ENCODE results near the gene HSPA1L. TPM values are rescaled to one million over a fixed set of nuclear protein-coding genes. Genes with fewer than 3 reads are reported as not detected.
A peak's percentile ranks its signal among the peaks of the same experiment; 100 is the strongest.

The HSPA1L gene
- total and polyA plus RNA-seq, 2 donors (not counting 1 experiment from before 2014, with no cell fraction given) = 0.81 to 2.0 TPM

DNA sequence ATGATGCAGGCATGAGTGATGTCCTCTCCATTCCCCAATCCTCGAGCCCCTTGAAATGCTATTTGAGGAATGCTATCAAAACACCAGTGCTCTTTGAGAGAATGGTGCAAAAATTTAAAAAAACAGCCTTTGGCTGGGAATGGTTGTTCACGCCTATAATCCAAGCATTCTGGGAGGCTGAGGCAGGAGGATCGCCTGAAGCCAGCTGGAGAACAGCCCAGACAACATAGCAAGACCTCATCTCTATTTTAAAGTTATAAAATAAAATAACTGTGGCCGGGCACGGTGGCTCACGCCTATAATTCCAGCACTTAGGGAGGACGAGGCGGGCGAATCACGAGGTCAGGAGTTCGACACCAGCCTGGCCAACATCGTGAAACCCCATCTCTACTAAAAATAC lies 15.3 kb downstream of the HSPA1L start:
- Mint-ChIP-seq H3K27ac (no peak overlapping the region), H3K4me3 (no peak overlapping the region), H3K4me1 (peaks cover 28% of the 10 kb centered on the region), H3K27me3 (no peaks in the 10 kb centered on the region), H3K9me3 (ENCODE audit: insufficient read depth) (no peaks in the 10 kb centered on the region)
- intact Hi-C loops (cut with micrococcal nuclease) = loop anchor here (5.0 kb wide), 2 partner anchors 63 to 132 kb away; partner anchors contain the start of genes CSNK2B, LY6G5B and NEU1
- H3K27ac ChIP-seq (ENCODE audit: low read length in 2 of 2) = peak overlapping the region in 1 of 2 donors; percentile 23
- TF ChIP-seq EZH2 (IDR thresholded peaks at IDR 0.05; ENCODE audit: borderline replicate concordance, insufficient read depth, low read depth, low read length, poor library complexity, severe bottlenecking) = no peak
- TF ChIP-seq, protein P1, sequence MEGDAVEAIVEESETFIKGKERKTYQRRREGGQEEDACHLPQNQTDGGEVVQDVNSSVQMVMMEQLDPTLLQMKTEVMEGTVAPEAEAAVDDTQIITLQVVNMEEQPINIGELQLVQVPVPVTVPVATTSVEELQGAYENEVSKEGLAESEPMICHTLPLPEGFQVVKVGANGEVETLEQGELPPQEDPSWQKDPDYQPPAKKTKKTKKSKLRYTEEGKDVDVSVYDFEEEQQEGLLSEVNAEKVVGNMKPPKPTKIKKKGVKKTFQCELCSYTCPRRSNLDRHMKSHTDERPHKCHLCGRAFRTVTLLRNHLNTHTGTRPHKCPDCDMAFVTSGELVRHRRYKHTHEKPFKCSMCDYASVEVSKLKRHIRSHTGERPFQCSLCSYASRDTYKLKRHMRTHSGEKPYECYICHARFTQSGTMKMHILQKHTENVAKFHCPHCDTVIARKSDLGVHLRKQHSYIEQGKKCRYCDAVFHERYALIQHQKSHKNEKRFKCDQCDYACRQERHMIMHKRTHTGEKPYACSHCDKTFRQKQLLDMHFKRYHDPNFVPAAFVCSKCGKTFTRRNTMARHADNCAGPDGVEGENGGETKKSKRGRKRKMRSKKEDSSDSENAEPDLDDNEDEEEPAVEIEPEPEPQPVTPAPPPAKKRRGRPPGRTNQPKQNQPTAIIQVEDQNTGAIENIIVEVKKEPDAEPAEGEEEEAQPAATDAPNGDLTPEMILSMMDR (IDR thresholded peaks at IDR 0.05) = no peak
- H3K36me3 ChIP-seq (replicated peaks in 1 of 2; ENCODE audit: control extremely low read depth in 1 of 2, control insufficient read depth in 1 of 2, extremely low read depth in 1 of 2, insufficient read depth in 2 of 2, low read length in 1 of 2) = peaks cover 0 to 16% of the 10 kb centered on the region in 2 experiments
- WGBS (ENCODE audit: insufficient coverage) = 97% methylated on average over 6 of the region's 12 CpGs
- H3K79me2 ChIP-seq (ENCODE audit: control insufficient read depth, insufficient read depth, low read length) = peaks cover 15% of the 10 kb centered on the region
- ChIA-PET CTCF (interaction anchor here (0.8 to 1.2 kb wide), 3 partner anchors 14 to 70 kb away, joined by 3 to 4 read pairs (median 3); no protein-coding TSS in a partner anchor), POLR2A (interaction anchor here (1.5 kb wide), 1 partner anchor 60 kb away, joined by 4 read pairs; the partner anchor contains the start of gene MSH5)
- H2AFZ ChIP-seq (ENCODE audit: insufficient read depth, low read depth, low read length, poor library complexity, severe bottlenecking) = no peak overlapping the region
- no peaks in the 10 kb centered on the region for H4K20me1 ChIP-seq (ENCODE audit: control insufficient read depth, insufficient read depth, low read length, poor library complexity, severe bottlenecking)
- H3K27me3 ChIP-seq (replicated peaks in 1 of 4; ENCODE audit: control extremely low read depth in 1 of 4, control insufficient read depth in 3 of 4, insufficient read depth in 4 of 4, low read length in 3 of 4) = no peaks in the 10 kb centered on the region
- no peak overlapping the region for H3K4me2 ChIP-seq (replicated peaks; ENCODE audit: low read depth, low read length, poor library complexity, severe bottlenecking)
- ATAC-seq (ENCODE audit: low read depth) (no peak), DNase-seq (no peak)
- H3K4me3 ChIP-seq (ENCODE audit: control extremely low read depth in 1 of 5, extremely low read depth in 1 of 5, insufficient read depth in 1 of 5, low read depth in 2 of 5, low read length in 4 of 5) = no peak overlapping the region
- peaks cover 27 to 32% of the 10 kb centered on the region in 2 donors for H3K4me1 ChIP-seq (ENCODE audit: control insufficient read depth in 2 of 2, insufficient read depth in 2 of 2, low read length in 2 of 2)
- H3K9ac ChIP-seq (ENCODE audit: low read length) = no peak overlapping the region
- H3K9me3 ChIP-seq (ENCODE audit: control extremely low read depth in 1 of 3, control insufficient read depth in 2 of 3, insufficient read depth in 1 of 3, low read length in 2 of 3) = no peaks in the 10 kb centered on the region

DNA sequence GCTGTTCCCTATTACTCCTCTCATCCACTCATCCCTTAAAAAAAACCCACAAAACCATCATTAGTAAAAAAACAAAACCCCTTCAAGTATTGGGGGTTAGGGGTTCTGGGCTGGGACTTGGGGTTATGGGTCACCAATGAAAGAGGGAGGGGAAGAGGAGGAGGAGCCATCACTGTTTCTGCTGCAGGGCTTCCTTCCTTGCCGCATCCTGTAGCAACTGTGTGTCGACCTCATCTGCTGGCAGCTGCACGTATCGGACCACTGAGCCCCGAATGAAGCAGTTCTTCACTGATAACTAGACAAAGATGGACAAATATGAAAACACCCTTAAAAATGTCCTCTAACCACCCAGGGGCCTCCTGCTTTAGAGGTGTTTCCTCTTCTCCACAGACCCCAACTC lies 17.5 kb downstream of the HSPA1L start:
- H3K4me2 ChIP-seq (replicated peaks; ENCODE audit: low read depth, low read length, poor library complexity, severe bottlenecking) = peak overlapping the region; percentile 64
- peak overlapping the region; percentile 87 for H3K27ac Mint-ChIP-seq
- POLR2A ChIA-PET = interaction anchor here (0.7 to 3.5 kb wide), 2 partner anchors 9 to 491 kb away, joined by 3 to 38 read pairs; partner anchors contain the start of gene LSM2
- H2AFZ ChIP-seq (ENCODE audit: insufficient read depth, low read depth, low read length, poor library complexity, severe bottlenecking) = peak overlapping the region; percentile 59
- no peaks in the 10 kb centered on the region for H3K9me3 Mint-ChIP-seq (ENCODE audit: insufficient read depth)
- CTCF ChIA-PET = interaction anchor here (1.4 to 2.8 kb wide), 2 partner anchors 8 to 59 kb away, joined by 3 to 20 read pairs; partner anchors contain the start of genes LSM2 and MSH5
- H3K4me1 Mint-ChIP-seq = peaks cover 44% of the 10 kb centered on the region
- H3K27me3 ChIP-seq (replicated peaks in 1 of 4; ENCODE audit: control extremely low read depth in 1 of 4, control insufficient read depth in 3 of 4, insufficient read depth in 4 of 4, low read length in 3 of 4) = no peaks in the 10 kb centered on the region
- no peaks in the 10 kb centered on the region for H3K9me3 ChIP-seq (ENCODE audit: control extremely low read depth in 1 of 3, control insufficient read depth in 2 of 3, insufficient read depth in 1 of 3, low read length in 2 of 3)
- WGBS (ENCODE audit: insufficient coverage) = 2% methylated on average over 5 of the region's 5 CpGs
- peak; percentile 68 for DNase-seq
- H3K4me1 ChIP-seq (ENCODE audit: control insufficient read depth in 2 of 2, insufficient read depth in 2 of 2, low read length in 2 of 2) = peaks cover 40 to 47% of the 10 kb centered on the region in 2 donors
- no peak overlapping the region for H3K4me3 ChIP-seq (ENCODE audit: control extremely low read depth in 1 of 5, extremely low read depth in 1 of 5, insufficient read depth in 1 of 5, low read depth in 2 of 5, low read length in 4 of 5)
- H4K20me1 ChIP-seq (ENCODE audit: control insufficient read depth, insufficient read depth, low read length, poor library complexity, severe bottlenecking) = no peaks in the 10 kb centered on the region
- intact Hi-C loops (cut with micrococcal nuclease) = loop anchor here (2.0 to 5.0 kb wide), 4 partner anchors 17 to 130 kb away; partner anchors contain the start of genes CSNK2B, HSPA1A, HSPA1L and LY6G5B
- peaks cover 0 to 14% of the 10 kb centered on the region in 2 experiments for H3K36me3 ChIP-seq (replicated peaks in 1 of 2; ENCODE audit: control extremely low read depth in 1 of 2, control insufficient read depth in 1 of 2, extremely low read depth in 1 of 2, insufficient read depth in 2 of 2, low read length in 1 of 2)
- H3K27ac ChIP-seq (ENCODE audit: low read length in 2 of 2) = peak overlapping the region; percentile 75 to 87
- no peaks in the 10 kb centered on the region for H3K27me3 Mint-ChIP-seq
- peak; percentile 9 for ATAC-seq (ENCODE audit: low read depth)
- TF ChIP-seq, protein P1 (IDR thresholded peaks at IDR 0.05) = no peak
- no peak for TF ChIP-seq EZH2 (IDR thresholded peaks at IDR 0.05; ENCODE audit: borderline replicate concordance, insufficient read depth, low read depth, low read length, poor library complexity, severe bottlenecking)
- peak overlapping the region; percentile 46 for H3K4me3 Mint-ChIP-seq
- no peak overlapping the region for H3K9ac ChIP-seq (ENCODE audit: low read length)
- peaks cover 25% of the 10 kb centered on the region for H3K79me2 ChIP-seq (ENCODE audit: control insufficient read depth, insufficient read depth, low read length)
